HepG2 (cell line): ENCODE results near the gene CKAP2L. TPM values are rescaled to one million over a fixed set of nuclear protein-coding genes. Genes with fewer than 3 reads are reported as not detected.
A peak's percentile ranks its signal among the peaks of the same experiment; 100 is the strongest.

Experiments used
- AHR ChIP-seq: IDR thresholded peaks from 2 replicates; pipeline ENCODE4 v1.6.1; 2018; ENCODE audit warnings: missing genetic modification reagents, missing compliant biosample characterization
- ARID5B ChIP-seq: IDR thresholded peaks from 2 replicates; pipeline ENCODE4 v1.4.0; 2020; ENCODE audit warnings: mild to moderate bottlenecking, missing genetic modification reagents
- ATF3 ChIP-seq: sonication (generic); formaldehyde crosslinking; IDR thresholded peaks from 2 replicates; pipeline ENCODE4 v1.4.0; 2020; ENCODE audit warnings: missing genetic modification reagents
- ETS1 ChIP-seq: sonication (generic); formaldehyde crosslinking; IDR thresholded peaks from 2 replicates; pipeline ENCODE4 v1.4.0; 2020; ENCODE audit warnings: missing genetic modification reagents
- FOSL2 ChIP-seq: sonication (generic); formaldehyde crosslinking; IDR thresholded peaks from 2 replicates; pipeline ENCODE4 v1.4.0; 2020; ENCODE audit warnings: missing genetic modification reagents
- GABPA ChIP-seq, 2 experiments: IDR thresholded peaks; 2 replicates each; pipeline ENCODE4 v1.6.1; 2011 to 2016; ENCODE audit warnings: low read depth in 2 of 2, low read length in 1 of 2, missing biosample characterization in 1 of 2, missing genetic modification characterization in 1 of 2
- GABPB1 ChIP-seq: IDR thresholded peaks from 2 replicates; pipeline ENCODE4 v1.6.1; 2016; ENCODE audit warnings: mild to moderate bottlenecking, missing genetic modification reagents, moderate library complexity, missing compliant biosample characterization
- GATAD2A ChIP-seq: IDR thresholded peaks from 2 replicates; pipeline ENCODE4 v1.6.1; 2016
- IRX3 ChIP-seq: sonication (generic); formaldehyde crosslinking; IDR thresholded peaks from 2 replicates; pipeline ENCODE4 v1.8.1; 2023; ENCODE audit warnings: mild to moderate bottlenecking, low read depth, missing genetic modification reagents, borderline replicate concordance
- NAIF1 ChIP-seq: sonication (generic); formaldehyde crosslinking; IDR thresholded peaks from 2 replicates; pipeline ENCODE4 v1.5.0; 2020; ENCODE audit warnings: mild to moderate bottlenecking, missing genetic modification reagents, borderline replicate concordance
- NR2F2 ChIP-seq: IDR thresholded peaks from 2 replicates; pipeline ENCODE4 v1.6.1; 2012; ENCODE audit warnings: low read depth, inconsistent platforms, borderline replicate concordance
- PHF8 ChIP-seq: sonication (generic); formaldehyde crosslinking; IDR thresholded peaks from 2 replicates; pipeline ENCODE4 v1.5.0; 2020; ENCODE audit warnings: missing genetic modification reagents
- RARA ChIP-seq: IDR thresholded peaks from 2 replicates; pipeline ENCODE4 v1.6.1; 2016; ENCODE audit warnings: missing genetic modification reagents, missing compliant biosample characterization
- RBFOX2 ChIP-seq: fragments of 200-400 bp; formaldehyde crosslinking; IDR thresholded peaks from 2 replicates; pipeline ENCODE4 v1.6.1; 2017; ENCODE audit warnings: low read depth, mild to moderate bottlenecking, low read length
- SAP130 ChIP-seq: IDR thresholded peaks from 2 replicates; pipeline ENCODE4 v1.6.1; 2016; ENCODE audit warnings: low read depth
- SP5 ChIP-seq: IDR thresholded peaks from 2 replicates; pipeline ENCODE4 v1.6.1; 2016; ENCODE audit warnings: low read depth, borderline replicate concordance
- THAP9 ChIP-seq: sonication (generic); formaldehyde crosslinking; IDR thresholded peaks from 2 replicates; pipeline ENCODE4; 2020; ENCODE audit warnings: missing genetic modification reagents, mild to moderate bottlenecking, borderline replicate concordance
- ZFP82 ChIP-seq: sonication (generic); formaldehyde crosslinking; IDR thresholded peaks from 2 replicates; pipeline ENCODE4 v1.5.1; 2020; ENCODE audit warnings: mild to moderate bottlenecking, missing genetic modification reagents, borderline replicate concordance
- ZNF180 ChIP-seq: sonication (generic); formaldehyde crosslinking; IDR thresholded peaks from 2 replicates; pipeline ENCODE4 v1.4.0; 2020; ENCODE audit warnings: low read depth, missing genetic modification reagents, borderline replicate concordance
- ZNF33B ChIP-seq: sonication (generic); formaldehyde crosslinking; IDR thresholded peaks from 2 replicates; pipeline ENCODE4 v1.5.1; 2020; ENCODE audit warnings: mild to moderate bottlenecking, missing genetic modification reagents
- ZNF543 ChIP-seq: sonication (generic); formaldehyde crosslinking; IDR thresholded peaks from 2 replicates; pipeline ENCODE4 v1.4.0; 2020; ENCODE audit warnings: mild to moderate bottlenecking, missing genetic modification reagents
- ZNF569 ChIP-seq: sonication (generic); formaldehyde crosslinking; IDR thresholded peaks from 2 replicates; pipeline ENCODE4 v1.5.0; 2020; ENCODE audit warnings: mild to moderate bottlenecking, missing genetic modification reagents, moderate library complexity, borderline replicate concordance
- ZNF761 ChIP-seq: sonication (generic); formaldehyde crosslinking; conservative IDR thresholded peaks from 2 replicates; pipeline ENCODE4 v1.4.0; 2020; ENCODE audit warnings: mild to moderate bottlenecking, missing genetic modification reagents
- polyA plus RNA-seq, 8 experiments: library from polyadenylated mRNA; depleted of rRNA in 3 of 8; stranded (reverse) in 7 of 8; unstranded in 1 of 8; fragments of >200 nt; fragmentation: Illumina TruSeq in 4 of 8; extraction: Trizol in 4 of 8; gene quantifications; 2 replicates each; pipeline versions ENCODE4 v1.2.1 to v1.2.3, GENCODE V29; 2011 to 2016; ENCODE audit warnings: low read depth in 4 of 8, missing spikeins in 1 of 8, mixed read lengths in 1 of 8; ENCODE audit not compliant: insufficient read depth in 1 of 8
- total RNA-seq, 5 experiments: library from RNA; depleted of rRNA; stranded (reverse); fragments of >200 nt; fragmentation: Illumina TruSeq; extraction: Trizol; gene quantifications; 2 replicates each; pipeline ENCODE4 v1.2.3, GENCODE V29; 2016; ENCODE audit warnings: low read depth in 1 of 5

The CKAP2L gene
- total and polyA plus RNA-seq, 2 of the 13 experiments (the other 11 are each of a cell fraction or from before 2014, with no cell fraction given) = 7.1 to 9.5 TPM

- TF ChIP-seq ETS1 (no peak), NR2F2 (no peak), ZNF33B (CRISPR knock-in tag) (no peak), GATAD2A (CRISPR knock-in tag) (no peak), AHR (CRISPR knock-in tag) (no peak), RBFOX2 (no peak), ATF3 (CRISPR knock-in tag) (no peak), IRX3 (CRISPR knock-in tag) (no peak), SAP130 (CRISPR knock-in tag) (peak; percentile 62), SP5 (CRISPR knock-in tag) (0 out of 2 replicates have a peak, but pooled peaks have one; percentile 36), THAP9 (CRISPR knock-in tag) (no peak), ZFP82 (CRISPR knock-in tag) (no peak), ZNF761 (no peak), ARID5B (CRISPR knock-in tag) (0 out of 2 replicates have a peak, but pooled peaks have one; percentile 8), ZNF569 (CRISPR knock-in tag) (no peak), PHF8 (CRISPR knock-in tag) (no peak), FOSL2 (peak; percentile 68), GABPA (IDR thresholded peaks at IDR 0.05; ENCODE audit: low read depth, low read length) (no peak), GABPA (CRISPR knock-in tag; IDR thresholded peaks at IDR 0.05; ENCODE audit: low read depth) (peak; percentile 21; the same call in 1 of the 2 replicates), ZNF543 (no peak), ZNF180 (CRISPR knock-in tag) (no peak), GABPB1 (CRISPR knock-in tag) (0 out of 2 replicates have a peak, but pooled peaks have one; percentile 16), NAIF1 (CRISPR knock-in tag) (peak; percentile 89), RARA (CRISPR knock-in tag) (peak; percentile 59)
These were observed 51.4 kb downstream of the CKAP2L start (continued) for GRCh38 chr2:112712903-112713584.
